ENCODE results near the gene LRRC27.

The LRRC27 gene

DNA sequence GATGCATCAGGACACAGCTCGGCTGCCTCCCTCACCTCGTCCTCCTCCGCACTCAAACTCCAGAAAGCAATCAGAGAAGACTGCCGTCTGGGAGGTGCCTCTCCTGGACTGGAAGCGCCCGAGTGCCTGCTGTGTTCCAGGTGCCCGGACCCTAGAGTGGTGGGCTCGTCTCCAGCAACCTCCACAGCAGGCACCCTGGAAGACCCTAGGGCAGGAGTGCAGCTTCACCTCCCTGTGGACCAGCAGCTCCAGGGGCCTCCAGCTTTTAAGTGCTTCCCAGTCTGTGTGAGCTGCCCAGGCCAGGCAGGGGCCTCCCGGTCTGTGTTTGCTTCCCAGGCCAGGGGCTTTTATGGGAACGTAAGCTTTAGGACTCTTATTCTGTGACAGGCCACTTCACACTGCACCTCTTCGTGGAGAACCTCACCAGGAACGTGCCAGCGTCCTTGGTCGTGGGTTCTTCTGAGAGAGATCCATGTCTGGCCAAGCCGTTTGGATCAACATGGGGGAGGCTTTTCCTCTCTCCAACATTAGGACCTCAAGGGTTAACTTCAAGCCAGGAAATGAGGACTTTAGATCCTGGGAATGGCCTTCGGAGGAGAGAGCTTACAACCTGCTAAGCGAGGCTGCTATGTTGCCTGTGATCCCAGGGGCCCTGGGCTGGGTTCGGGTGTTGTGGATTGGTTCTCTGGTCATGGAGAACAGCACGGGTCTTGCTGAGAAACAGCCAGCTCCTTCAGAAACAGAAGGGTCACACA is 59.1 kb downstream of the LRRC27 start:
- no peak for DNase-seq (ENCODE audit: low spot score)

DNA sequence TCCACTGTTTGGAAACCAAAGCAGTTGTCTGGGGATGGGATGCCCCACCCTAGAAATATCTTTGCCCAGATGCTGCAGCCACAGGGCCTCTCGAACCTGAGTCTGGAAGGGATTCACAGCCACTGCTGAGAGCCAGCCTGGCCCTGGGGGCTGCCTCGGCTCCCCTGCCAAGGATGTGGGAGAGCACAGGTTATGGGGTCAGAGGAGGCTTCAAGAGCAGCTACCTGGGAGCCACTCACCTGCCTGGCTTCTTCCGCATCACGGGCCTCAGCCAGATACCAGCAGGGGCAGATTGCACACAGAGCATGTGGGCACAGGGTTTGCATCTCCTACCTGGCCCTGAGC is 59.7 kb downstream of the LRRC27 start:
- DNase-seq (ENCODE audit: low spot score) = no peak

DNA sequence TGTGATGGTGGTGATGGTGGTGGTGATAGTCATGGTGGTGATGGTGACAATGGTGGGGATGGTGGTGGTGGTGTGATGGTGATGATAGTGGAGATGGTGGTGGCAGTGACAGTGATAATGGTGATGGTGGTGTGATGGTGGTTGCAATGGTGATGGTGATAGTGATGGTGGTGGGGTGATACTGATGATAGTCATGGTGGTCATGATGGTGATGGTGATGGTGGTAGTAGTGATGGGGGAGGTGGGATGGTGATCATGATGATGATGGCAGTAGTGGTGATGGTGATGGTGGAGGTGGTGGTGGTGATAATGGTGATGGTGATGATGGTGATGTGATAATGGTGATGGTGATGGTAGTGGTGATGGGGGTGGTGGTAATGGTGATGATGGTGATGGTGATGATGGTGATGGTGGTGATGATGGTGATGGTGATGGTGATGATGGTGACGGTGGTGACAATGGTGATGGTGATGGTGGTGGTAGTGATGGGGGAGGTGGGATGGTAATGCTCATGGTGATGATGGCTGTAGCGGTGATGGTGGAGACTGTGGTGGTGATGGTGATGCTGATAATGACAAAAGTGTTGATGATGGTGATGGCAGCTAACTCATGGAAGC is 60.3 kb downstream of the LRRC27 start:
- no peak for DNase-seq (ENCODE audit: low spot score)

DNA sequence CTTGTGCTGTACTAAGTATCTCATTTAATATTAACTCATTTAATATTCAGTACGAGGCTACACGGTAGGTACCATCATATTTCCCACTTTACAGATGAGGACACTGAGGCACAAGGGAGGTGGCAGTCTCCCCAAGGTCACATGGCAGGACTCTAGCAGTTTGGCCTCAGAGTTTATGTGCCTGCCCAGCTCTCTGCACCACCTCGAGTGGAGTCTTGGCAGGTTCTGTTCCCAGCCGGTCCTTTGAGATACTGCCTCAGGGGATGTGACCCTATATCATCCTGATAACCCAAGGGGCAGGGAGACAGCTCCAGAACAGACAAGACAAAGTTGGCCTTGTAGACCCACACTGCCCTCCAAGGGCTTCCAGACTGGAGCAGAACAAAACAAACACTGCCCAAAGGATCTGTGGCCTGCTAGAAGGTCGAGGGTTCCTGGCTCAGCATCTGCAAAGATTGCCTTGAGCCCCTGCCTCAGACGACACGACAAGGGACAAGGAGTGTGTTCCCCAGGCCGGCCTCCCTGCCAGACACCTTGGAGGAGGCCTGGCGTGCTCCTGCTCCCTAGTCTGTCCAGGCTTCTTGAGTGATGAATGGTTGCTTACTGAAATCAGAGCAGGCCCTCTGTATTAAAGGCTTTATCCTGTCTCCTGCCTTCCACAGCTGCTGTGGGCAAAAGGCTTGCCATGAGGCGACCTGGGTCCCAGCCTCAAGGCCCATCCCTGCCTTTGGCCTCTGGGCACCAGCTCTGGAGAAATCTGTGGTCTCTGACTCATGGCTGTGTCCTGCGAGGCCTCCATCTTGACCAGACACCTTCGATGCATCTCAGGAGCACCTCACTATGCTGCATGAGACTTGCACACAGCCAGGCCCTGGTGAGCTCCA is 61.1 kb downstream of the LRRC27 start:
- peak; percentile 56 for DNase-seq (ENCODE audit: low spot score)

DNA sequence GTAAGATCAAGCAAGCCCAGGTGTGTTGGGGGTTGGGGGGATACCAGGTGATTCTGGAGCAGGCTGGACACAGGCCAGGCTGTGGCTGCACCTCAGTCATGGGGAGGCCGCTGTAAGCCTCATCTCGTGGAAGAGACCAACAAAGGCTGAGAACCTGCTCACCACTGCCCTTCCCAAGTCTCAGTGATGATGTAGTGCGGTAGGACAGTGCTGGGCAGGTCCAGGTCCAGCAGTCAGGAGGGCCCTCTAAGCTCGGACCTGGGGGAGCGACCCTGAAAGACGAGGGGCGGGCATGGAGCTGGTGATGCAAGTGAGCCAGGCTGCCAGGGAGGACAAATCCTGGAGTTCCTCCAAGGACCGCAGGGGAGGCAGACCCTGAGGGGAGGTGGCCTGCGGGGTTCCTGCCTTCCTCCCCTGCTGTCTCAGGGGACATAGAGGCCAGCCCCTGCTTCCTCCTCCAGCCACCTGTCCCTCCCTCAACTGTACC is 61.7 kb downstream of the LRRC27 start:
- DNase-seq (ENCODE audit: low spot score) = no peak

DNA sequence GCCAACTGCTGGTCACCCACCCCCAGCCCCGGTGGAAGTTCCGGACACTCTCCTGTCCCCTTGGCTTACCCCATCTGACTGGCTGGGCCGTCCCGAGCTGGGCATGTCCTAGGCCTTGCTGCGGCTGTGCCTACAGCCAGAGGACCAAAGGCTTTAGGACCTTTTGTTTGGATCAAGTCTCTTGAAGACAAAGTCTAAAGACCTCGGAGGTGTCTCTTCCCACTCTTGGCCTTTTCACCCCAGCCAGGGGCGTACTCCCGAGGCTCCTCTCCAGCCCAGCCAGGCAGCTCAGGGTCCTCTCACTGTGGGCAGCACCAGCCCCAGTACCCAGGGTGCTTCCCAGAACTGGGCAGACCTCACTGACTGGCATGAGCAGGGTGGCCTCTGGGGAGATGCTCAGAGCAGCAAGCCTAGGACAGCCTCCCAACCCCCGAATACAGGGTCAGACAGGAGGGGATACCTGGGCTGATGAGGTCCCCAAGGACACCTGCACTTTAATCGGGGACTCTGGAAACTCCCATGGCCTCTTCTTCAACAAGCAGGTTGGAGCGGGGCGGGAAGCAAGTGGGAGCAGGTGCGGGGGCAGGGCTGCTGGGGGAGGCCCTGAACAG is 62.3 kb downstream of the LRRC27 start:
- no peak for DNase-seq (ENCODE audit: low spot score)

DNA sequence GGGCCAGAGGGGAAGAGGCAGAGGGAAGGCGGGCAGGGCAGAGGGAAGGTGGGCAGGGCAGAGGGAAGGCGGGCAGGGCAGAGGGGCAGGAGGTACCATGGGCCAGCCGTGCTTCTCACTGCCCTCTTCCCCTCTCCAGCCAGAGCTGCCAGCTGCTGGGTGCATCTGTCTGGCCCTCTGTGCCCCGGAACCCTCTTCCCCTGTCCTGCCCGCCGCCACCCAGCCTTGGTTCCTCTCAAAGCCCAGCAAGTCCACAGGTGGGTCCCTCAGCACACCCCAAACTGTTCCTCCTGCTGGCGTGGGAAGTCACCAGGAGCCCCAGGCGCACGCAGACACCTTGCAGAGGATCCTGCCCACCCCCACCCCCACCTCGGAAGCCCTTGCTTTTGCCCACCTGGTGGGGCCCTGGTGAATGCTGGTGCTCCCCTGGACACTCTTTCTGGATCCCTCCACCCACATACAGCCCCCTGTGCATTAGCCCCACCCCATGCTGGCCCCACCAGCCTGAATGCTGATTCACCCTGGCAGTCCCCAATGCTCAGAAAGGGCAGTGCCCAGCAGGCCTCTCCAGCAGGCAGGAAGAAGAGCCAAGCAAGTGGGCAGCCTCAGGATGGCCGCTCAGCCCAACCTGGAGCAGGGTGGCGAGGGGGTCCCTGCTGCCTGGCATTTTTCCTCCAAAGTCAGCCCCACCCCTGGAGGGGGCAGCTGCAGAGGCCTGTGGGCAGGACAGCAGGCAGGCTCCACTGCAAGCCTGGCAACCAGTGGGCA is 63.1 kb downstream of the LRRC27 start:
- DNase-seq (ENCODE audit: low spot score) = no peak

DNA sequence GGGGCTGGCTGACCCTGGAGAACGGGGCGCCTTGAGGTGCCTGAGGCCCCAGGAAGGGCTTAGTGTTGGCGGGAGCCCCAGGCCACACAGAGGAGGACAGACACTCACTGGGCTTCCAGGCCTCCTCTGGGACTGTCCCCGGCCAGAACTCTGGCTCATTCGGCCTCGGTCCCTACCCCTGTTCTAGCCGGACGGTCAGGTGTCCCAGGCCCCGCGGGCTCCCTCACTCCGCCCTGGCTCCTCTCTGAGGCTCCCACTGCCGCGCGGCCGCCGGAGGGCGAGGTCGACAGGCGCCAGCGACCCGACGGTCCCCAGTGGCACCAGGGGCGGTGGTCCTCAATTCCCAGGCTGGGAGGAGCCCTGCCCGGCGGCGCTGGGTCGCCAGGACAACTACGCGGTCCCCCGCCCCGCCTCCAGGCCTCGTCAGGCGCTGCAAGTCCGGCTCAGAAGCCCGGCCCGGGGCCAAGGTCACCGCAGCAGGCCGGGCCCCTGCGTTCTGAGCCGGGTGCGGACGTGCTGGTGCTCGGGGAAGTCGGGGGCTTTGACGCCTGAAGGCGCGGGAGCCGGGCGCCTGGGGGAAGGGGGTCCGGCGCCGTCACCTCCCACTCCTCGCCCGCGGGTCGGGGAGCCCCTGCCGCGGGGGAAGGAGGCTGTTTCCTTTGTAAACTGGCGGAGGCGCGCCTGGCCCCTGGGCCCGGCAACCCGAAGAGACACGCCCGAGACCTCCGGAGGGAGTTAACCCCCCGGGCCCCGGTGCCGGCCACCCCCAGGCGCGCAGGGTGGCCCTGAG is 63.9 kb downstream of the LRRC27 start:
- peak; percentile 46 for DNase-seq (ENCODE audit: low spot score)

DNA sequence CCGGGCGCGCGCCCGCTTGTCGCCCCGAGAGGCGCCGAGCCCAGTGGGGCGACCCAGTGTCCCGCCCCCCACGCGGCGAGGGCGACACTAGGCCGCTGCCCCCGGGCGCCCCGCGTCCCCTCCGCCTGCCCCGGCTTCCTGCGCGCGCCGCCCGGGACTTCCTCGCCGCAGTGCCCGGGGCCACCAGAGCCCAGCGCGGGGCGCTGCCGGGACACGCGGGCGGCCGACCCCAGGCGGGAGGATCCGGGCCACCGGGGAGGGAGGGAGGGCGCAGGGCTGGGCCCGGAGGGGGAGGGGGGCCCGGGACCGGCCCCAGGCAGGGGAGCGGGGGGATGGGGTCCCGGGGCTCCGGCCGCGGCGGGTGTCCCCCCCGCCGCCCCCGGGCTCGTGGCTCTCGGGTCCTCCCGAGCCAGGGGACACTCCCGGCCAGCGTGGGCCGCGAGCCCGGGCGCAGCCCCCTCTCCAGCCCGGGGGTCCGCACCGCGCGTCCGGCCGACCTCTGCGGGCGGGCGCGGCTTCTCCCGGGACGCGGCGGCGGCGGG is 64.6 kb downstream of the LRRC27 start:
- DNase-seq (ENCODE audit: low spot score) = peak; percentile 62

DNA sequence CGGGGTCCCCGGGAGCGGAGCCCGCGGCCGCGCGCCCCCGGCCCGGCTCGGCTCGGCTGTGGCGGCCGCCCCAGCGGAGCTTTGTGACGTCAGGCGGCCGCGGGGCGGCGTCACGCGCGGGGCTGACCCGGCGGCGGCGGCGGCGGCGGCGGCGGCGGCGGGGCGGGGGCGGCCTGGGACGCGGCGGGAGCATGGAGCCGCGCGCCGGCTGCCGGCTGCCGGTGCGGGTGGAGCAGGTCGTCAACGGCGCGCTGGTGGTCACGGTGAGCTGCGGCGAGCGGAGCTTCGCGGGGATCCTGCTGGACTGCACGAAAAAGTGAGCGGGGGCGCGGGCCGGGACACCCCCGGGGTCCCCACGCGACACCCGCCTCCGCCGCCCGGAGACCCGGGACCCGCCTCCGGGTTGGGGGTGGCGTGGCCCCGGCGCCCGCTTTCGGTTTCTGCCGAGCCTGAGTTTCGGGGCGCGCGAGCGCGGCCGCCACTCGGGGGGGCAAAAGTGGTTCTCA is 65.1 kb downstream of the LRRC27 start, which contains the start of gene PWWP2B:
Gene PWWP2B, plus strand, starts transcription at position 165 of the 506 bp plus-strand sequence. Its CDS starts 27 bp downstream, at position 192.
- peak; percentile 54 for DNase-seq (ENCODE audit: low spot score)

DNA sequence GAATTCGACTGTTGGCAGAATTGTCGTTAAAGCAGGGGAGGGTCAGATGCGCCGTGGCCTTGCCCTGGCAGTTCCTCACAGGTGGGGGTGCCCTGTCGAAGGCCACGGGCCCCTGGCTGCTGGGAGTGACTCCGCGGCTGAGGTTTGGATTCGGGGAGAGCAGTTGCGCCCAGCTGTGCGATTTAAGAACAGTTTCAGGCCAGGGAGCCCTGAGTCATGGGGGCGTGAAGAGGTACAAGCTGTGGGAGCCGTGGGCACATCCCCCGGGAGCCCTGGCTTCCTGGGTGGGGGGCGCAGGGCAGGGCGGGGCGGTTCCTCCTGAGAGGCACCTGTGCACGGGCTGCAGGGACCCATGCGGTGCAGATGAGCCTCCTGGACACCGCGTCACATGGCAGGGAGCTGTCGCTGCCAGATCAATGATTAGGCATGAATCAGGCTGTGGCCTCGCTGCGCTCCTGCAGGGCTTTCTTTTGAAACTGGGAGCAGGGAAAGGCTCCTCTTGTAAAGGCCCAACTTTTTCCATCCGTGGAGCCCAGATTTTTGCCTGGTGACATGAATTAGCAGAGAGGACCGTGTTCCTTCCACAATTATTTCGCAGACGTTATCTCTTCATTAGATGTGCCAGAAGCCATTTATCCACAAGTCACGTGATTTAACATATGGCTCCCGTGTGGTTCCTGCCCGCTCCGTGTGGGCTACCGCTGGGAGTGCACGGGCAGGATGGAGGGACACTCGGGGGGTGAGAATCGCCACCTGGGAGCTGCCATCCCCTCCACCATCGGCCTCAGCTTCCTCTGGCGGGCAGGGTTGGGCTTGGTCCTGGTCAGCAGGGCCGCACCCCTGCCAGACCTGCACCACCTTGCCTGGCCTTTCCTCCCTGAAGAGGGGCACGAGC is 65.9 kb downstream of the LRRC27 start:
- peak; percentile 77 for DNase-seq (ENCODE audit: low spot score)

DNA sequence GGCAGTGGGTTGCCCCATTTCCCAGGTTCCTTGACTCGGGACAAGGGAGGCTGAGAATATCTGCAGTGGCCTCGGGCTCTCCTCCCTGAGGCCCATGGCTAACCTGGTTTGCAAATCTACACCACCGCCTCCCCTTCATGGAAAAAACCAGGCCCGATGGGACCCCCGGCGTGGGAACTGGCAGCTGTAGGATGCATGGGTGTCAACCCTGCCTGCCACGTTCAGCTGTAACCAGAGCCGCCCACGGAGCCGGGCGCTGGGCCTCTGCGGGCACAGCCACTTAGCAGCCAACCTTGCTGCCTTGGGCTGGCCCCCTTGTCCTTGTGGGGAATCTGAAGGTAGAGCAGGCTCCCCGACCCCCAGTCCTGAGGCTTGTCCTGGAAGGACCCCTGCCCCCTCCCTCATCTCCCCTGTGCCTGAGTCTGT is 66.6 kb downstream of the LRRC27 start:
- DNase-seq (ENCODE audit: low spot score) = no peak

DNA sequence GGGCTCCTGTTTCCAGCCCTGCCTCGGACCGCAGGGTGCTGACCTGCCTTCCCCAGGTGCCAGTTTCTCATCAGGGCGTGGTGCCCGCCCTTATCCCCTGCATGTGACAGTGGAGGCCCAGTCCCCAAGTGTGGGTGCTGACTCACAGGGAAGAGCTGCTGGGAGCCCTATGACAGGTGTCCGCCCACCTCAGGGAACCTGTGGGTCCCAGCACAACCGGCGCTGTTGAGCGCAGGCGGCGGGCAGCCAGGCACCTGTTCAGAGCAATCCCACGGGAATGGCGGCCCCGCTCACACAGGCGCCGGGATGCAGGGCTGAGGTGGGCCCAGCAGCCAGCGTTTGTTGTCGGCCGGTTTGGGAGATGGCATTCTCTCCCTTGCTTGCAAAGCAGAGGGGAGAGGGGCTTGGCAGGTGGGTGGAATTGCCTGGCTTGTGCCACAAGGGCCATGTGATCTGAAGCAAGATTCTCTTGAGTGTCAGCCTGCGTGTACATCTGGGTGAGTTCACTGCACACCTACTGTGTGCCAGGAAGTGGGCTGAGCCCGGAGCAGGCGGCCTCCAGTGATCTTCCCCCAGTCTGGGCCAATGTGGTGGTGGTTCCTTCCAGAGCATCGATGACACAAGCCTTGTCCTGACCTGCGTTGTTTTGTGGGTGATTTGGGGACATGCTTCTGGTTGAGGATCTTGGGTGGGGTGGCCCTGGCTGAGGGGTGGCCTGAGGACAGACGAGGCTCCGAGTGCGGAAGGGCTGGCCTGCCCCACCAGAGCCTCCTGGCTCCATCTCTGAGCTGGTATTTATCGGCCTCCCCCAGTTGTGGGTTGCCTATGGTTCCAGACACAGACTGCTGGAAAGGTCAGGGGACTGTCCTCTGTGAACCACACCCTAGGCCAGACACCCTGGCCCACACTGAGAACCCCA is 67.4 kb downstream of the LRRC27 start:
- no peak for DNase-seq (ENCODE audit: low spot score)

DNA sequence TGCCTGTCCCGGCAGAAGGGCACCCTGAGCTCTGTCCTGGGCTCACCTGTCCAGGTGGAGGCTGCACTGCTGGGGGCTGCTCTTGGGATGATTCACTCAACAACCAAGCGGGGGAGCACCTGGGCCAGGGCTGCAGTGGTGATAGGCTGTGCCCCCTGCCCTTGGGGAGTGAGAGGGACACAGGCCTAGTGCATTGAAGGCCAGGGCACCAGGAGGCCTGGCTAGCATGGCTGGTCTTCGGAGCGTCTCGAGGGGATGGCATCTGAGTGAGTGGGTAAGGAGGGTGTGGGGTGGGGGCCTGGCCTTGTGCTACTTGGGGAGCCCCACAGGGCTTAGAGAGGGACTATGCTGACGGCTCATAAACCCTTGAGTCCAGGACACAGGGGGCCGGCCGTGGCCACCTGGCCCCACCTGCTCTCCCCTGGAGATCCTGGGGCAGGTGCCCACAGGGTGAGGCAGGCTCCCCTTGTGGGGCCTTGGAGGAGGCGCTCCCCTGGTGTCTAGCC is 68.1 kb downstream of the LRRC27 start:
- no peak for DNase-seq (ENCODE audit: low spot score)

DNA sequence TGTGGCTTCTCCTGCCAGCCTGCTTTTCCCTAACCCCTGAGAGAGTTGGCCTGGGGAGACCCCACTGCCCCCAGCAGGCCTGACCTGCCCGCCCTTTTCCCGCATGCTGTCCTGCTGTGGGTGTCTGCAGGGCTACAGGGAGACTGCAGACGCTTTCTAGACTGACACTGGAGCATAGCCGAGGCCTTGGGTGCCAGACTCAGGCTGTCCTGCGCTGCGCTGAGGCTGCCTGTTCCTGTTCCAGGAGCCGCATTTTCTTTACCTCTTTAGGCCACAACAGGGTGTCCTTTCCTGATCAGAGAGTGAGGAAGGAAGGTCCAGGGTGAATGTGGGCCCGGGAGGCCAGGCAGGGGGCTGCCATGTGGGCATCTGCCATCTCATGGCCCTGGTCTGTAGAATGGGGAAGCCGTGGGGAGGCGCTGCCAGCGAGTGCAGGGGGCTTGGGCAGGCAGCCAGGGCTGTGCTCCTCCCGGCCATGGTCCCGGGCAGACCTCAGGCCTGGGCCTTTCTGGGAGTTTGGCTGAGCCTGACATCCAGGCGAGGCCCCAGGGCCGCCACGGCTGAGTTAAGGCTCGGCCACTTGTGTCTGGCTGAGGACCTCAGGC is 68.7 kb downstream of the LRRC27 start:
- no peak for DNase-seq (ENCODE audit: low spot score)

DNA sequence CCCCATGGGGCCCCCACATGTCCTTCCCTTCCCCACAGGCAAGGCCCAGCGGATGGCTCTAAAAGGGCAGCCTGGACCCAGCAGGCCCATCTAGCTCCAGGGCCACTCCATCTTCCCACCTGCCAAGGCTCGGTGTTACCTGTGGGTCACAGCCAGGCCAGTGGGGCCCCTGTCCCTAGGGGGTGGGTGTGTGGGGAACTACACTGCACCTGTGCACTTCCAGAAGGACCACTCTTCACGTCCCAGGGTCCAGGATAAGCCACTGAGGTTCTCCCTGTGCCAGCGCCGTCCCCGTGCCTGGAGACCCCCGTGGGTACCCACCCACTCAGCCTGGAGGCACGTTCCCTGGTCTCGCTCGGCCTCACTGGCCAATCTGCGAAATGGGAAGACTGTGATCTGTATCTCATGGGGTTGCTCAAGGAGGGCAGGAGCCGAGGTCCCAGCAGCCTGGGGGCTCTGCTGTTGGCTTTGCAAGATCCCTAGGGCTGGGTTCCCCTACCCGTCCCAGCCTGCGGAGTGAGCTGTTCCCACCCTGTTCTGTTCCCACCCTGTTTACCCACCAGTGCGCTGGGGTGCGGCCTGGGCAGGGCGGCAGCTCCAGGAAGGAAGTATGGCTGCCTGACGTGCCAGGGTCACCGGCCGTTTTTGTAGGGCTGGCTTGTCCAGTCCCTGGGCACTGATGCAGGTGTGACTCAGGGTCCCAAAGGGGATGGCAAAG is 69.6 kb downstream of the LRRC27 start:
- no peak for DNase-seq (ENCODE audit: low spot score)
